ENCODE measurements around the gene SLC35E4. TPM values are rescaled to one million over a fixed set of nuclear protein-coding genes. Genes with fewer than 3 reads are reported as not detected.

SLC35E4 gene
- total and polyA plus RNA-seq, 2 experiments from 2014 or later = 1.4 to 5.5 TPM

GRCh38 chr22:30650508-30651116, 15.0 kb downstream of the SLC35E4 start:
- Histone ChIP-seq H3K9me2 (replicated peaks; ENCODE audit: insufficient read depth) (no peaks in the 10 kb centered on the region), H3K4me3 (no peak overlapping the region), H3K4me1 (ENCODE audit: insufficient read depth) (peaks cover 5% of the 10 kb centered on the region), H4K20me1 (ENCODE audit: insufficient read depth, poor library complexity, severe bottlenecking) (no peaks in the 10 kb centered on the region), H3K36me3 (replicated peaks; ENCODE audit: insufficient read depth, low read depth) (no peaks in the 10 kb centered on the region), H3K4me2 (no peak overlapping the region), H3K9me3 (ENCODE audit: low read depth) (no peaks in the 10 kb centered on the region), H3K27me3 (no peaks in the 10 kb centered on the region), H3K79me2 (no peaks in the 10 kb centered on the region), H3K27ac (no peak overlapping the region), H2AFZ (no peak overlapping the region)
- TF ChIP-seq EZH2 (IDR thresholded peaks at IDR 0.05; ENCODE audit: borderline replicate concordance) (no peak), CTCF (IDR thresholded peaks at IDR 0.05; ENCODE audit: poor library complexity) (no peak), EZH2phosphoT487 (IDR thresholded peaks at IDR 0.05; ENCODE audit: low read depth, severe bottlenecking, unreplicated experiment) (no peak)
- no peak for DNase-seq (ENCODE audit: low spot score)
- WGBS (ENCODE audit: low lambda C conversion rate, missing lambda C conversion rate) = 61% methylated on average over 5 of the region's 5 CpGs

- no peaks in the 10 kb centered on the region for H3K9me3 ChIP-seq (ENCODE audit: low read depth)
- no peaks in the 10 kb centered on the region for H4K20me1 ChIP-seq (ENCODE audit: insufficient read depth, poor library complexity, severe bottlenecking)
- no peaks in the 10 kb centered on the region for H3K9me2 ChIP-seq (replicated peaks; ENCODE audit: insufficient read depth)
- WGBS (ENCODE audit: low lambda C conversion rate, missing lambda C conversion rate) = 98% methylated on average over 2 of the region's 2 CpGs
- H3K4me3 ChIP-seq = no peak overlapping the region
- DNase-seq (ENCODE audit: low spot score) = no peak
- H3K27me3 ChIP-seq = no peaks in the 10 kb centered on the region
- no peaks in the 10 kb centered on the region for H3K79me2 ChIP-seq
- no peaks in the 10 kb centered on the region for H3K36me3 ChIP-seq (replicated peaks; ENCODE audit: insufficient read depth, low read depth)
- no peak overlapping the region for H3K27ac ChIP-seq
- TF ChIP-seq EZH2phosphoT487 (IDR thresholded peaks at IDR 0.05; ENCODE audit: low read depth, severe bottlenecking, unreplicated experiment) = no peak
- no peak for TF ChIP-seq CTCF (IDR thresholded peaks at IDR 0.05; ENCODE audit: poor library complexity)
- TF ChIP-seq EZH2 (IDR thresholded peaks at IDR 0.05; ENCODE audit: borderline replicate concordance) = no peak
- H3K4me2 ChIP-seq = no peak overlapping the region
- H3K4me1 ChIP-seq (ENCODE audit: insufficient read depth) = peaks cover 5% of the 10 kb centered on the region
- H2AFZ ChIP-seq = no peak overlapping the region
Measured at GRCh38 chr22:30652852-30653251, 17.3 kb downstream of the SLC35E4 start.

GRCh38 chr22:30654361-30654760, 18.8 kb downstream of the SLC35E4 start:
- Histone ChIP-seq H3K27ac (no peak overlapping the region), H3K4me2 (no peak overlapping the region), H3K4me3 (no peak overlapping the region), H4K20me1 (ENCODE audit: insufficient read depth, poor library complexity, severe bottlenecking) (no peaks in the 10 kb centered on the region), H3K9me3 (ENCODE audit: low read depth) (no peaks in the 10 kb centered on the region), H3K4me1 (ENCODE audit: insufficient read depth) (peaks cover 5% of the 10 kb centered on the region), H3K36me3 (replicated peaks; ENCODE audit: insufficient read depth, low read depth) (no peaks in the 10 kb centered on the region), H3K79me2 (no peaks in the 10 kb centered on the region), H3K9me2 (replicated peaks; ENCODE audit: insufficient read depth) (no peaks in the 10 kb centered on the region), H2AFZ (no peak overlapping the region), H3K27me3 (no peaks in the 10 kb centered on the region)
- WGBS (ENCODE audit: low lambda C conversion rate, missing lambda C conversion rate) = 96% methylated on average over 14 of the region's 14 CpGs
- TF ChIP-seq EZH2phosphoT487 (IDR thresholded peaks at IDR 0.05; ENCODE audit: low read depth, severe bottlenecking, unreplicated experiment) (no peak), EZH2 (IDR thresholded peaks at IDR 0.05; ENCODE audit: borderline replicate concordance) (no peak), CTCF (IDR thresholded peaks at IDR 0.05; ENCODE audit: poor library complexity) (no peak)
- no peak for DNase-seq (ENCODE audit: low spot score)

Measured in hepatocyte (in vitro differentiated cells).